Calu3 (cell line): Measurements from ENCODE around the gene TRDN. TPM values are rescaled to one million over a fixed set of nuclear protein-coding genes. Genes with fewer than 3 reads are reported as not detected.
"Not testable (repeated sequence)": the region's sequence is repeated elsewhere in the genome, so short reads cannot be mapped to it uniquely, and the experiment has no call there.

ENCODE experiments used
- BruUV-seq: library from RNA; stranded (reverse); fragments of 400-500 nt; replicated peaks from 2 replicates; lab custom pipeline; 2021; lab: Mats Ljungman, UMichigan
- CTCF ChIA-PET: fragments of 300-600 bp; sonication (Branson Sonifier 250); formaldehyde crosslinking; loops from one replicate; lab custom pipeline; 2022; ENCODE audit warnings: antibody characterized with exemption; lab: Charles Lee
- DNase-seq: peaks from one replicate; pipeline ENCODE4 v3.0.0; 2022
- H3K27ac Mint-ChIP-seq: one replicate; pipeline ENCODE4 v1.8.0; 2022; ENCODE audit warnings: mixed read lengths; ENCODE audit not compliant: unreplicated experiment
- H3K27me3 Mint-ChIP-seq: one replicate; pipeline ENCODE4 v1.8.0; 2022; ENCODE audit warnings: mixed read lengths; ENCODE audit not compliant: unreplicated experiment
- H3K36me3 Mint-ChIP-seq: one replicate; pipeline ENCODE4 v1.8.0; 2022; ENCODE audit warnings: mild to moderate bottlenecking, moderate library complexity, mixed read lengths; ENCODE audit not compliant: insufficient read depth, unreplicated experiment
- H3K4me1 Mint-ChIP-seq: one replicate; pipeline ENCODE4 v1.8.0; 2022; ENCODE audit warnings: mild to moderate bottlenecking, low read depth, mixed read lengths; ENCODE audit not compliant: unreplicated experiment
- H3K4me3 Mint-ChIP-seq: one replicate; pipeline ENCODE4 v1.8.0; 2022; ENCODE audit warnings: mild to moderate bottlenecking, low read depth, moderate library complexity, mixed read lengths; ENCODE audit not compliant: unreplicated experiment
- H3K9me3 Mint-ChIP-seq: one replicate; pipeline ENCODE4 v1.8.0; 2022; ENCODE audit warnings: low read depth, mixed read lengths; ENCODE audit not compliant: unreplicated experiment
- CTCF ChIP-seq: fragments of 200-600 bp; IDR thresholded peaks from one replicate; pipeline ENCODE4 v1.8.0; 2022; ENCODE audit warnings: antibody characterized with exemption; ENCODE audit not compliant: unreplicated experiment
- intact Hi-C: fragments of 100-400 bp; cut with micrococcal nuclease; formaldehyde crosslinking; loops from one replicate; pipeline ENCODE4 v1.10.0; 2022; ENCODE audit not compliant: unreplicated experiment
- total RNA-seq: library from RNA; stranded (reverse); gene quantifications from 2 replicates; pipeline ENCODE4 v1.2.3, GENCODE V29; 2022

Gene TRDN
- total RNA-seq, 1 experiment from 2014 or later: not detected

GRCh38 chr6:123462152-123462551, 174.6 kb downstream of the TRDN start:
- BruUV-seq: no TSS peak
- H3K36me3 Mint-ChIP-seq: no peaks in the 10 kb centered on the region
- H3K4me1 Mint-ChIP-seq: no peaks in the 10 kb centered on the region
- H3K4me3 Mint-ChIP-seq: no peak overlapping the region
- no peaks in the 10 kb centered on the region for H3K9me3 Mint-ChIP-seq
- CTCF ChIA-PET: no interaction called here
- intact Hi-C loops: no loop called here
- DNase-seq: no peak
- no peak for TF ChIP-seq CTCF
- no peaks in the 10 kb centered on the region for H3K27me3 Mint-ChIP-seq
- no peak overlapping the region for H3K27ac Mint-ChIP-seq

- TF ChIP-seq CTCF: no peak
These were observed 178.5 kb downstream of the TRDN start for GRCh38 chr6:123458218-123458617.

GRCh38 chr6:123456836-123457235, 179.9 kb downstream of the TRDN start:
- TF ChIP-seq CTCF: no peak
- Mint-ChIP-seq H3K9me3 (no peaks in the 10 kb centered on the region), H3K27ac (no peak overlapping the region), H3K27me3 (no peaks in the 10 kb centered on the region), H3K4me1 (no peaks in the 10 kb centered on the region), H3K36me3 (no peaks in the 10 kb centered on the region), H3K4me3 (no peak overlapping the region)
- DNase-seq: no peak
- CTCF ChIA-PET: no interaction called here
- no TSS peak for BruUV-seq
- intact Hi-C loops: no loop called here

More at GRCh38 chr6:123458218-123458617, 178.5 kb downstream of the TRDN start:
- Mint-ChIP-seq H3K9me3 (no peaks in the 10 kb centered on the region), H3K4me1 (no peaks in the 10 kb centered on the region), H3K36me3 (no peaks in the 10 kb centered on the region), H3K4me3 (no peak overlapping the region), H3K27me3 (no peaks in the 10 kb centered on the region), H3K27ac (no peak overlapping the region)
- no peak for DNase-seq
- BruUV-seq: no TSS peak
- intact Hi-C loops: no loop called here
- CTCF ChIA-PET: no interaction called here

- no peaks in the 10 kb centered on the region for H3K4me1 Mint-ChIP-seq
- H3K36me3 Mint-ChIP-seq: no peaks in the 10 kb centered on the region
- BruUV-seq: no TSS peak
- no peaks in the 10 kb centered on the region for H3K27me3 Mint-ChIP-seq
- H3K9me3 Mint-ChIP-seq: peaks cover 2% of the 10 kb centered on the region
- no peak for TF ChIP-seq CTCF
- DNase-seq: no peak
- no peak overlapping the region for H3K27ac Mint-ChIP-seq
- H3K4me3 Mint-ChIP-seq: no peak overlapping the region
- CTCF ChIA-PET: no interaction called here
- intact Hi-C loops: no loop called here
These were observed 182.3 kb downstream of the TRDN start for GRCh38 chr6:123454448-123454847.

- BruUV-seq, H3K36me3 Mint-ChIP-seq, H3K9me3 Mint-ChIP-seq, CTCF ChIA-PET, DNase-seq, H3K4me1 Mint-ChIP-seq, H3K27me3 Mint-ChIP-seq, H3K27ac Mint-ChIP-seq, H3K4me3 Mint-ChIP-seq, intact Hi-C loops: not testable (repeated sequence)
These were observed 183.7 kb downstream of the TRDN start for GRCh38 chr6:123453071-123453470.
